ENCODE data around the gene GJD4.

GJD4 gene

GRCh38 chr10:35638101-35638500 lies 33.0 kb downstream of the GJD4 start:
- H3K9me2 ChIP-seq (replicated peaks; ENCODE audit: control insufficient read depth, low read length): no peaks in the 10 kb centered on the region
- no peak overlapping the region for H3K4me2 ChIP-seq (ENCODE audit: low read length)
- H3K4me3 ChIP-seq (ENCODE audit: low read length): no peak overlapping the region
- no peaks in the 10 kb centered on the region for H3K9me3 ChIP-seq (ENCODE audit: control insufficient read depth, insufficient read depth, low read length)
- H3K79me2 ChIP-seq (ENCODE audit: control insufficient read depth, low read length): no peaks in the 10 kb centered on the region
- H3K36me3 ChIP-seq (ENCODE audit: control insufficient read depth, low read length): no peaks in the 10 kb centered on the region
- no peak overlapping the region for H3K27ac ChIP-seq (ENCODE audit: low read depth, low read length)
- peaks cover 22% of the 10 kb centered on the region for H3K27me3 ChIP-seq (ENCODE audit: control insufficient read depth, low read length)
- peaks cover 8% of the 10 kb centered on the region; the same call in 1 of the 2 replicates for H3K4me1 ChIP-seq (ENCODE audit: control insufficient read depth, low read length)
- TF ChIP-seq EZH2phosphoT487 (IDR thresholded peaks at IDR 0.05; ENCODE audit: borderline replicate concordance, low read length): no peak
- TF ChIP-seq, protein P1, sequence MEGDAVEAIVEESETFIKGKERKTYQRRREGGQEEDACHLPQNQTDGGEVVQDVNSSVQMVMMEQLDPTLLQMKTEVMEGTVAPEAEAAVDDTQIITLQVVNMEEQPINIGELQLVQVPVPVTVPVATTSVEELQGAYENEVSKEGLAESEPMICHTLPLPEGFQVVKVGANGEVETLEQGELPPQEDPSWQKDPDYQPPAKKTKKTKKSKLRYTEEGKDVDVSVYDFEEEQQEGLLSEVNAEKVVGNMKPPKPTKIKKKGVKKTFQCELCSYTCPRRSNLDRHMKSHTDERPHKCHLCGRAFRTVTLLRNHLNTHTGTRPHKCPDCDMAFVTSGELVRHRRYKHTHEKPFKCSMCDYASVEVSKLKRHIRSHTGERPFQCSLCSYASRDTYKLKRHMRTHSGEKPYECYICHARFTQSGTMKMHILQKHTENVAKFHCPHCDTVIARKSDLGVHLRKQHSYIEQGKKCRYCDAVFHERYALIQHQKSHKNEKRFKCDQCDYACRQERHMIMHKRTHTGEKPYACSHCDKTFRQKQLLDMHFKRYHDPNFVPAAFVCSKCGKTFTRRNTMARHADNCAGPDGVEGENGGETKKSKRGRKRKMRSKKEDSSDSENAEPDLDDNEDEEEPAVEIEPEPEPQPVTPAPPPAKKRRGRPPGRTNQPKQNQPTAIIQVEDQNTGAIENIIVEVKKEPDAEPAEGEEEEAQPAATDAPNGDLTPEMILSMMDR (IDR thresholded peaks at IDR 0.05; ENCODE audit: low read depth, low read length, poor library complexity, severe bottlenecking): no peak
- no peaks in the 10 kb centered on the region for H3F3A ChIP-seq (ENCODE audit: control insufficient read depth, insufficient read depth)
- no peaks in the 10 kb centered on the region for H4K20me1 ChIP-seq (ENCODE audit: control insufficient read depth, insufficient read depth, low read depth, low read length)

DNA sequence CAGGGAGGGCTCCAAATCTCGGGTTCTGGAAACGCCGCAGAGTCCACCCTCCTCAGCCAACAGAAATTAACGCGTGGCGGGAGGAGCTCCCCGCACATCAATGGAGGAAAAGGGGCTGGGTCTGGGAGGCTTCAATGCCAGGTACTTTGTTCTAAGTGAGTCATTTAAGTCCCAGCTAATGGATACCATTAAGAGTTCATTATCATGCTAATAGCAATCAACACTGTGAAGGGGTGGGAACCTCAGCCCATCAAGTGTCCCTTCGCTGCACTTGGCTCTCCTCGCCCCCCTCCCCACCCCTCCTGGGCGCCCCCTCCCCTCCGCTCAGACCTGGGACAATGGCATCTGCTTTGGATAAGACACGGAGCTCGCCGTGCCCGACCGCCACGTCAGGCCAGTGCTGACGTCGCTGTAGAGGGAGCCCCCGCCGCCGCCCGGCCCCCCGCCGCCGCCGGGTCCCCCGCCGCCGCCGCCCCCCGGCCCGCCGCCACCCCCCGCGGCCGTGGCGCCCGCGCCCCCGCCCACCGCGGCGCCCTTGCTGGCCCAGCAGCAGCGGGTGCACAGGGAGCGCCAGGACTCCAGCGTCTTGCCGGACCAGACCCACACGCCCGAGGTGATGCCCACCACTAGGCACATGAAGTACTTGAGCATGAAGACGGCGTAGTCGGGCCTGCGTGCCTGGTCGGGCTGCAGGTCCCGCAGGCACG lies 34.0 kb downstream of the GJD4 start:
- no peaks in the 10 kb centered on the region for H3K9me2 ChIP-seq (replicated peaks; ENCODE audit: control insufficient read depth, low read length)
- TF ChIP-seq EZH2phosphoT487 (IDR thresholded peaks at IDR 0.05; ENCODE audit: borderline replicate concordance, low read length): no peak
- TF ChIP-seq, protein P1 (IDR thresholded peaks at IDR 0.05; ENCODE audit: low read depth, low read length, poor library complexity, severe bottlenecking): no peak
- peaks cover 8% of the 10 kb centered on the region; the same call in 1 of the 2 replicates for H3K4me1 ChIP-seq (ENCODE audit: control insufficient read depth, low read length)
- H3K4me3 ChIP-seq (ENCODE audit: low read length): no peak overlapping the region
- no peaks in the 10 kb centered on the region for H3F3A ChIP-seq (ENCODE audit: control insufficient read depth, insufficient read depth)
- H4K20me1 ChIP-seq (ENCODE audit: control insufficient read depth, insufficient read depth, low read depth, low read length): no peaks in the 10 kb centered on the region
- no peak overlapping the region for H3K27ac ChIP-seq (ENCODE audit: low read depth, low read length)
- H3K36me3 ChIP-seq (ENCODE audit: control insufficient read depth, low read length): no peaks in the 10 kb centered on the region
- H3K9me3 ChIP-seq (ENCODE audit: control insufficient read depth, insufficient read depth, low read length): no peaks in the 10 kb centered on the region
- no peaks in the 10 kb centered on the region for H3K79me2 ChIP-seq (ENCODE audit: control insufficient read depth, low read length)
- peaks cover 32% of the 10 kb centered on the region for H3K27me3 ChIP-seq (ENCODE audit: control insufficient read depth, low read length)
- H3K4me2 ChIP-seq (ENCODE audit: low read length): no peak overlapping the region

DNA sequence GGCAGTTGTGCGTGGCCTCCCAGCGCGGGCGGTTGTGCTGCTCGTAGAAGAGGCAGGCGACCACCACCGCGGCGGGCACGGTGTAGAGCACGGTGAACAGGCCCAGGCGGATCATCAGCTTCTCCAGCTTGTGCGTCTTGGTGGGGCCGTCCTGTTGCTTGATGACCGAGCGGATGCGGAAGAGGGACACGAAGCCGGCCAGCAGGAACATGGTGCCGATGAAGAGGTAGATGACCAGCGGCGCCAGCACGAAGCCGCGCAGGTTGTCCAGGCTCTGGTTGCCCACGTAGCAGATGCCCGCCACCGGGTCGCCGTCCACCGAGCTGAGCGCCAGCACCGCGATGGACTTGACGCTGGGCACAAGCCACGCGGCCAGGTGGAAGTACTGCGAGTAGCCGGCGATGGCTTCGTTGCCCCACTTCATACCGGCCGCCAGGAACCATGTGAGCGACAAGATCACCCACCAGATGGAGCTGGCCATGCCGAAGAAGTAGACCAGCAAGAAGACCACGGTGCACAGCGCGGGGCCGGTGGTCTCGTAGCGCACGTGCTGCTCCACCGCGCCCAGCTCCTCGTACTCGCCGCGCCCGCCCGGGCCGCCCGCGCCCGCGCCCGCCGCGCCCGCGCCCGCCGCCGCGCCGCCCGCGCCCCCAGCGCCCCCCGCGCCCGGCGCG lies 34.7 kb downstream of the GJD4 start:
- Histone ChIP-seq H3K27ac (ENCODE audit: low read depth, low read length) (no peak overlapping the region), H3K4me2 (ENCODE audit: low read length) (no peak overlapping the region), H3K79me2 (ENCODE audit: control insufficient read depth, low read length) (no peaks in the 10 kb centered on the region), H3K4me3 (ENCODE audit: low read length) (no peak overlapping the region), H3K4me1 (ENCODE audit: control insufficient read depth, low read length) (peaks cover 8% of the 10 kb centered on the region; the same call in 1 of the 2 replicates), H4K20me1 (ENCODE audit: control insufficient read depth, insufficient read depth, low read depth, low read length) (no peaks in the 10 kb centered on the region), H3K27me3 (ENCODE audit: control insufficient read depth, low read length) (peaks cover 38% of the 10 kb centered on the region), H3K36me3 (ENCODE audit: control insufficient read depth, low read length) (no peaks in the 10 kb centered on the region), H3K9me2 (replicated peaks; ENCODE audit: control insufficient read depth, low read length) (no peaks in the 10 kb centered on the region), H3K9me3 (ENCODE audit: control insufficient read depth, insufficient read depth, low read length) (no peaks in the 10 kb centered on the region), H3F3A (ENCODE audit: control insufficient read depth, insufficient read depth) (no peaks in the 10 kb centered on the region)
- TF ChIP-seq EZH2phosphoT487 (IDR thresholded peaks at IDR 0.05; ENCODE audit: borderline replicate concordance, low read length): no peak
- TF ChIP-seq, protein P1 (IDR thresholded peaks at IDR 0.05; ENCODE audit: low read depth, low read length, poor library complexity, severe bottlenecking): no peak
